Putamen (tissue), 1 donor: ENCODE data around the gene KRTAP2-3.
"Not testable (repeated sequence)": the region's sequence is repeated elsewhere in the genome, so short reads cannot be mapped to it uniquely, and the experiment has no call there.

Source experiments
- DNase-seq: peaks from one replicate; pipeline ENCODE4 v3.0.0-alpha.2; 2016; ENCODE audit warnings: low spot score

KRTAP2-3 gene

DNA sequence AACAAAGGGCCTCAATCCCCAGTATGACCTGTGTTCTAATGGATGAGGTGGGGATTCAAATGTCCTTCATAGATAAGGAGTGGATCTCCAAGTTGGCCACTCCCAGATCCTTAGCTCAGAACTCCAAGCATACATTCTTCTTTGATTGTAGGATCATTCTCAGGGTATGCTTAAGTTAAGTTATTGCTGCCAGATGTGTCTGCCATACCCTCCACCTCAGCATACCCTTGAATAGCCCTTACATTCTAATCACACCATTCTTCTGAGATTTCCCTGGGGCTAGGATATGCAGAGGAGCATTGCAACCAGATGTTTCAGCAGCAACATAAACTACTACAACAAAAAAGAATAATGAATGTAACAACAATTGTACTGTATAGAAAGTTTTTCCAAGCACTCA is 7.4 kb upstream of the KRTAP2-3 start:
- DNase-seq, result no peak

DNA sequence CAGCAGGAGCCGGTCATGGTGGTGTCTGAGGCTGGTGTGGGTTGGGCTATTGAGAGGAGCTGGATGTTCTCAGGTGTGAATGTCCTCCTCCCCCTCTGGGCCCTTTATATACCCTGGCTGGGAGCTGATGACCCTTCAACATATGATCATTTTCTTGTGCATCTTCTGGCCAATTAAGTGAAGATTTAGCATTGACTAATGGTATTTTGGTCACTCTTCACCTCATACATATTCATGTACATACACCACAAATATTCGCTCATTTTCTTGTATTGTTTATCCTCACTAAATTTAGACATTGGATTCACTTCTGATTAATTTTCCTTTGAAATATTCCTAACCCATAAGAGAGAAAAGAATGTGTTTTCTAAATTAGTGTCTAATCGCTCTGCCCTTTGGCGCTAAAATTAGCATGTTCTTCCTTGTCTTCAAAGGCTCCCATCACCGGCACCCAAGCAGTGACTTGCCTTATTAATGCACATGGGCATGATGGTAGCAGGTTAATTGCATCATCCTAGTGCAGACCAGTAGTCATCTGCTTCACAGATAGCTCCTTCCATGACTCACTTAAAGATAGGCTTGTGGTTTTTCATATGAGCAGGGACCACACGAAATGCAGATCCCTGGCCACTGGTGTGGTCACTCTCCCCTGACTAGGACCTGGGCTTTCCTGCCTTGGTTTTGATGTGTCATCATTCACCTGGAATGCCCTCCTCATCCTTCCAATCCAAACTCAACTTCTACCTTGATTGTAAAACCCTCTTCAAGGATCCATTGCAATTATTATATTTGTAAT is 6.1 kb upstream of the KRTAP2-3 start, which contains the start of gene KRTAP2-4:
KRTAP2-4 (minus strand) TSS at position 51 of the 796 bp plus-strand sequence; CDS start at position 17, 34 bp downstream.
- no peak for DNase-seq

DNA sequence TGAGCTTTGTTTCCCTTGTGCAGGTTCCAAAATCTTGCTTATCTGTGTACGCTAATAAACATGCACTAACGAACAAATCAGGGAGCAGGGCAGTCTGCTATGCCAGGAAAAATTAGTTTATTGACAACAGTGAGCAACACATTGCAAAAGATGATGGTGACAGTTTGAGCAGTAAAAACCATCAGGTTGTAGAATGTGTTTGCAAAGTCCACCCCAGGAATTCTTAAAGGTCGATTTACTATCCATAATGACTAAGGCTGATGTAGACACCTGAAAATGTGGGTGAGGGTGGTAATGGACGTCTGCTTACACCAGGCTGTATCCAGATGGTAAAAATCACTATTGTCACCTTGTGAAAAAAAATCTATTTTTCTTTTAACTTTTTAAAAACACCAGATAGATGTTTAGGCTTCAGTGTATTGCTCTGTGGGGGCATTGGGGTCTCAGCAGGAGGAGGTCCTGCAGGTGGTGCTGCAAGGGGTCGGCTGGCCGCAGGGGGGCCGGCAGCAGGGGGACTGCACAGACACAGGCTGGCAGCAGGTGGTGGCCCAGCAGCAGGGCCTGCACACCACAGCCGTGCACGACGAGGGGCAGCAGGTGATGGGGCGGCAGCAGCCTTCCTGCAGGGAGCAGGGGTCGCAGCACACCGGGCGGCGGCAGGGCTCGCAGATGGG is 5.2 kb upstream of the KRTAP2-3 start:
- not testable (repeated sequence) for DNase-seq

DNA sequence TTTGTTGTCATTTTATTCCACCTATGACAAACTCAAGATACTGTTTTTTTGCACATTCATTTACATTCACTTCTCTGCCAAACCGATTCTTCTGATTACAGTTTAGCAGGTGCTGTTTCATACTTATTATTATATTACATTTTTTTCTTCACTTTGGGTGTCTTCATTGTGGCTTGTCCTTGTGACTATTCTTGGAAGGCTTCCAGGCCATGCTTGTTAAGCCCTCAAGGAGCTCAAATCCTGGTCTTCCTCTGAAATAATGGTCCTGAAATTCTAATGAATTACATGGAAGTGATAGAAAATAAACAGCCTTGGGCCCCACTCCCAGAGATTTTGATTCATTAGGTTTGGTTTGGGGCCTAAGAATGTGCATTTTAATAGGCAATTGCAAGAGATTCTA is 4.4 kb upstream of the KRTAP2-3 start:
- DNase-seq, result no peak

DNA sequence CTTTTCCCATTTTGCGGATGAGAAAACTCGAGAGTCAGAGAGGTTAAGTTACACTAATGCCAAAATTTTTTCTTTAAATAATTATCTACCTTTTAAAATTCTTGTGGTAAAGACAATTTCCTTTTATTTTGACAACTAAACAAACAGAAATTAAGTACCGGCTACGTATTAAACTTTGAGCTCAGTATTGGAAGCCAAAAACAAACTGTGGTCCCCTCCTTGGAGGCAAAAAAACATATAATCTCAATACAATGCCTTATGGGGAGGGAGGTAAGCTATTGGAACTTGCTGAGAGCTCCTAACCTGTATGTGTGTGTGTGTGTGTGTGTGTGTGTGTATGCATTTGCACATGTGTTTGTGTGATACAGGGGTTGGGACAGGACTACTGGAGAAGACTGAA is 3.5 kb upstream of the KRTAP2-3 start:
- no peak for DNase-seq

DNA sequence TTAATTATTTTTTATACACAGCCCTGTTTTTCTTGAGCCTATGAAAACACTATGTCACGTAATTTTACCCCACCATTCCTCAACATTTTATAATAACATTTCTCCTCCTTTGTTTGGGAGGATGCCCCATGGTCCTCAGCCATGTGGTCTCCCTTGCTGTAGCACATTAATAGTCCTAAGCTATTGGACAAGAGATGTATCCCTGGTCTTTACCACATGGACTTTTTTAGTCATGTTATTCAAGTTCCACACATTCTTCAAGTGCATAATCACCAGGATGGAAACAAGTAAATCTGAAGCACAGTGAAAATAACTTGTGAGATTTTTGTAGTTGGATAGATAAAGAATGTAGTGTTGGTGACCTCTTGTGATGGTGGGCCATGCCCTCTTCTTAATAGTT is 2.0 kb upstream of the KRTAP2-3 start:
- DNase-seq, result no peak

DNA sequence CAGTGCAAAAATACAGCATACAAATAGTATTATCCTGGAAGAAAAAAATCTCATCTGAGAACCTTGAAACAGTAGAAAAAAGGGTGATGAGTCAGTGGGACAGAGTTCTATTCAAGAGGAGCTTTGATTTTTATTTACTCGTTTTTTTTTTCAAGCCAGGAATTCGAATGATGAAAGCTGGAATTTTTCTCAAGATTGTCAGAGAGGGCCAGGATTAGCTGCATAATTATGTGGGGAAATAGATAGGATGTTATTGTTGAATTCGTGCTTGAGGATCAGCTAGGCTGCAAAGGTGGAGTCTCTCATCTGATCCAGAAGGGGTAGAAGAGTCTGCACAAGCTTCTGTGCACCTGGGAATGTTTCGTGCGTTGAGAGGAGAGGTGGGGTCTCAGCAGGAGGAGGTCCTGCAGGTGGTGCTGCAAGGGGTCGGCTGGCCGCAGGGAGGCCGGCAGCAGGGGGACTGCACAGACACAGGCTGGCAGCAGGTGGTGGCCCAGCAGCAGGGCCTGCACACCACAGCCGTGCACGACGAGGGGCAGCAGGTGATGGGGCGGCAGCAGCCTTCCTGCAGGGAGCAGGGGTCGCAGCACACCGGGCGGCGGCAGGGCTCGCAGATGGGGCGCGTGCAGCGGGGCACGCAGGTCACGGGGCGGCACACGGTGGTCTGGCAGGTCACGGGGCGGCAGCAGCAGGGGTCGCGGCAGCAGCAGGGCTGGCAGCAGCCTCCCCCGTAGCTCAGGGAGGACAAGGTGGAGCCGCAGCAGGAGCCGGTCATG is 450 bp downstream of the KRTAP2-3 start:
- DNase-seq, result not testable (repeated sequence)

DNA sequence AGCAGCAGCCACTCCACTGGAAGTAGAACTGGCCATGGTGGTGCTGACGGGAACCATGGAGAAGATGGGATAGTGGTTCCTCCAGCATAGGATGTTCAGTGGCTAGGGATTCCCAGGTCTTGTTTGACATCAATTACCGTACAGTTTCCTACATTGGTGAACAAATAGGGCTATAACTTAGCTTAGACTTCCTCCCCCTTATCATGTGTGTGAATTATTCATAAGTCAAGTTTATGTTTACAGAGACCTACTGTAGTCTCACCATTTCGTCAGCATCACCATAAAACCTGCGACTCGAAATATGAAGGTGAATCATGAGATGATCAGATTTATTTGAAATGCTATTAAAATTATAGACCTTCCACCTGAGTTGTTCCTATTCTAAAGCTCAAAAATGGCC is 1.2 kb downstream of the KRTAP2-3 start:
- no peak for DNase-seq

DNA sequence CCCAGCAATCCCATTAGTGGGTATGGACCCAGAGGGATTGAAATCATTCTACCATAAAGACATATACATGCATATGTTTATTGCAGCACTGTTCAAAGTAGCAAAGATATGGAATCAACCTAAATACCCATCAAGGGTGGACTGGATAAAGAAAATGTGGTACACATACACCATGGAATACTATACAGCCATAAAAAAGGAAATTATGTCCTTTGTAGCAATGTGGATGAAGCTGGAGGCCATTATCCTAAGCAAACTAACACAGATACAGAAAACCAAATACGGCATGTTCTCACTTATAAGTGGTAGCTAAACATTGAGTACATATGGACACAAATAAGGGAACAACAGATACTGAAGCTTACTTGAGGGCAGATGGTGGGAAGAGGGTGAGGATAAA is 2.4 kb downstream of the KRTAP2-3 start:
- DNase-seq, result no peak

DNA sequence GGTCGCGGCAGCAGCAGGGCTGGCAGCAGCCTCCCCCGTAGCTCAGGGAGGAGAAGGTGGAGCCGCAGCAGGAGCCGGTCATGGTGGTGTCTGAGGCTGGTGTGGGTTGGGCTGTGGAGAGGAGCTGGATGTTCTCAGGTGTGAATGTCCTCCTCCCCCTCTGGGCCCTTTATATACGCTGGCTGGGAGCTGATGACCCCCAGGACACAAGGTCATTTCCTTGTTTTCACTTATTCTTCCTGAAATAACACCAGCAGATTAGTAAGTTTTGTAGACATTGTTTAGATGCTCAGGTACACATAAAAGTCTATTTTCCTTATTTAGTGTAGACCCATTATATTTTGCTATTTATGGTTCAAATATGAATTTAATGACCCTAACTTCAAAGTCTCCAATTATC is 4.8 kb downstream of the KRTAP2-3 start, which contains the start of gene KRTAP2-2:
KRTAP2-2 (minus strand) TSS at position 101 of the 400 bp plus-strand sequence; CDS start at position 82, 19 bp downstream.
- DNase-seq, result not testable (repeated sequence)

DNA sequence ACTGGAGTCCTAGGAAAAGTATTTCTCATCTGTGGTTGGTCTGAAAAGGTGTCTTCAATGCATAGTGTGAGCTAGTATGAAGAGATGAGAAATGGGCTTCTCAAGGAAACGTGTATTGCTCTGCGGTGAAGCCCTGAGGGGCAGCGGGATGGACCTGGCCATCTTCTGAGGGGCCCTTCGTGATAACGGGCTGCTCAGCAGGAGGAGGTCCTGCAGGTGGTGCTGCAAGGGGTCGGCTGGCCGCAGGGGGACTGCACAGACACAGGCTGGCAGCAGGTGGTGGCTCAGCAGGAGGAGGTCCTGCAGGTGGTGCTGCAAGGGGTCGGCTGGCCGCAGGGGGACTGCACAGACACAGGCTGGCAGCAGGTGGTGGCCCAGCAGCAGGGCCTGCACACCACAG is 5.4 kb downstream of the KRTAP2-3 start:
- DNase-seq, result not testable (repeated sequence)

DNA sequence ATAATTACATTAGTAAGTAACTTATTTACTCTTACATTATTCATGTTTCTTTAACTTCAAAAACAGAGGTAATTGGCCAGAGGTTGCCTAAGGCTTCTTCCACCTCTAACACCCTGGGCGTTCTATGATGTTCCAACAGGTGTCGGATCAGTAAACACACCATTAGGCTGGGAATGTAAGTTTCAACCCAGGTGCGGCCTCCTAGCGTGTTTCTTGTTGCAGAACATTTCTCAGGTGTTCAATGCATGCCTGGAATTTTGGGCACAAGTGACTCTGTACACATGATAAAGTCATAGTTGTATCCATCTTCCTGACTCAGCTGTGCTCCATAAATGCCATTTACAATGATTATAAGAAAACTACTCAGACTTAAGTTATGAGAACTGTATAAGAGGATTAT is 5.9 kb downstream of the KRTAP2-3 start:
- DNase-seq, result no peak

DNA sequence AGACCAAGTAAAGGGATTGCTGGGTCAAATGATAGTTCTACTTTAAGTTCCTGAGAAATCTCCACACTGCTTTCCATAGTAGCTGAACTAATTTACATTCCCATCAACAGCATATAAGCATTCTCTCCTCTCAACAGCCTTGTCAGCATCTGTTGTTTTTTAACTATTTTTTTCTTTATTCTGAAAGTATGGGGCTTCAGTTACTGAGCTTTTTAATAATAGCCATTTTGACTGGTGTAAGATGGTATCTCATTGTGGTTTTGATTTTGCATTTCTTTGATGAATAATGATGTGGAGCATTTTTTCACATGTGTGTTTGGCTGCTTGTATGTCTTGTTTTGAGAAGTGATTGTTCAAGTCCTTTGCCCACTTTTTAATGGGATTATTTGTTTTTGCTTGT is 7.3 kb downstream of the KRTAP2-3 start:
- DNase-seq, result no peak

DNA sequence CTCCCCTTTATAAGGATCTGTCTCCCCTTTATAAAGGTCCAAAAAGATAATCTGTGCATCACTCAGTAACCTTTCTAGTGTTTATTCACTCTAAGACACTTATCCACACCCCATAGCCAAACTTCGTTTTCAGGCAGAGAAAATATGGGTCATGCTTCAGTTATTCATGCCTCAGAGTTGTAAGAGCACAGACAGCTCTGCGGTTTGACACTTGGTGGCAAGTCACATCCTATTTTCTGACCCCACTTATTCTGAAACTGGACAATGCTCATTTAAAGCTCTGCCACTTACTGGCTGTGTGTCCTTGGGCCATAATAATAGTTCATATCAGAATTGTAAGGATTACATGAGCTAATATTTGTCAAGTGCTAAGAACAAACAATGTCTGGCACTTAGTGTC is 10.8 kb downstream of the KRTAP2-3 start:
- no peak for DNase-seq

DNA sequence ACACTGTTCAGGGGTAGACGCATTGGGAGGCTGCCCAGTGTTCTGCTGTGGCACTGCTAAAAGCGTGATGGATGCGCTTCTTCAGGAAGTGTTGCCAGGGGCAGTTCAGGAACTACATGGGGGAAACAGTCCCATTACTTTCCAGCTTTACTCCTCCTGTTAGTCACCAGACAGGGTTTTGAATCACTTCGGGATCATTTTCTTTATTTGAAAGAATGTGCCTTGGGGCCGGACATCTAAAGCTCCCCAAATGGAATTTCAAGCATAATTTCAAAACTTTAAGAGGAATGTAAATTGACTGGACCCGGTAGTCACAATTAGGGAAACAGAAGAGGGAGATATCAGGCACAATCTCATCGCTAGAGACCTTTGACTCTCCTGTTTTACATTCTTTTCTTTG is 11.5 kb downstream of the KRTAP2-3 start:
- no peak for DNase-seq

DNA sequence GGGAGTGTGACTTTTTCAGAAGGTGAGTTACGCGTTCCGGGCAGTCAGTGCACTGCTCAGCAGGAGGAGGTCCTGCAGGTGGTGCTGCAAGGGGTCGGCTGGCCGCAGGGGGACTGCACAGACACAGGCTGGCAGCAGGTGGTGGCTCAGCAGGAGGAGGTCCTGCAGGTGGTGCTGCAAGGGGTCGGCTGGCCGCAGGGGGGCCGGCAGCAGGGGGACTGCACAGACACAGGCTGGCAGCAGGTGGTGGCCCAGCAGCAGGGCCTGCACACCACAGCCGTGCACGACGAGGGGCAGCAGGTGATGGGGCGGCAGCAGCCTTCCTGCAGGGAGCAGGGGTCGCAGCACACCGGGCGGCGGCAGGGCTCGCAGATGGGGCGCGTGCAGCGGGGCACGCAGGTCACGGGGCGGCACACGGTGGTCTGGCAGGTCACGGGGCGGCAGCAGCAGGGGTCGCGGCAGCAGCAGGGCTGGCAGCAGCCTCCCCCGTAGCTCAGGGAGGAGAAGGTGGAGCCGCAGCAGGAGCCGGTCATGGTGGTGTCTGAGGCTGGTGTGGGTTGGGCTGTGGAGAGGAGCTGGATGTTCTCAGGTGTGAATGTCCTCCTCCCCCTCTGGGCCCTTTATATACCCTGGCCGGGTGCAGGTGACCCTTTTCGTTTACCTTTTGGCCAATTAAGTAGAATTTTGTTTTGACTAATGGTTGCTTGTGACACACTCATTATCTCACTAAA is 13.0 kb downstream of the KRTAP2-3 start, which contains the start of gene KRTAP2-1:
KRTAP2-1 (minus strand) TSS at position 582 of the 731 bp plus-strand sequence; CDS start at position 533, 49 bp downstream.
- not testable (repeated sequence) for DNase-seq

DNA sequence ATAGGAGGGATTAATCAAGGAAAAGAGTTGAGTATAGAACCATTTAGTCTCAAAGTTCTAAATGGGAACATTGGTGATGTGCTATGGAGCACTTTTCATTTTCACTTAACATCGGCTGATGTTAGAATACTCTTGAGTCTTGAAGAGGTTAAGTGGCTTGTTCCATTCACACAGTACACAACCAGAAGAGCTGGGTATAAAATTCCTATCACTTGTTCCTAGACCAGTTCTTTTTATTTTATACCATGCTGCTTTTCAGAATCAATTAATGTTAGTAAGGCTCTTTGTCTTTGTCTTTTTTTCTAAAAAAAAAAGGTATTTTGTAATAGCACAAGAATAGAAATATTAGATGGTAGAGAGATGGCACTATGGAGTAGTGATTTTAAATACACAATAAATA is 17.0 kb downstream of the KRTAP2-3 start:
- no peak for DNase-seq

DNA sequence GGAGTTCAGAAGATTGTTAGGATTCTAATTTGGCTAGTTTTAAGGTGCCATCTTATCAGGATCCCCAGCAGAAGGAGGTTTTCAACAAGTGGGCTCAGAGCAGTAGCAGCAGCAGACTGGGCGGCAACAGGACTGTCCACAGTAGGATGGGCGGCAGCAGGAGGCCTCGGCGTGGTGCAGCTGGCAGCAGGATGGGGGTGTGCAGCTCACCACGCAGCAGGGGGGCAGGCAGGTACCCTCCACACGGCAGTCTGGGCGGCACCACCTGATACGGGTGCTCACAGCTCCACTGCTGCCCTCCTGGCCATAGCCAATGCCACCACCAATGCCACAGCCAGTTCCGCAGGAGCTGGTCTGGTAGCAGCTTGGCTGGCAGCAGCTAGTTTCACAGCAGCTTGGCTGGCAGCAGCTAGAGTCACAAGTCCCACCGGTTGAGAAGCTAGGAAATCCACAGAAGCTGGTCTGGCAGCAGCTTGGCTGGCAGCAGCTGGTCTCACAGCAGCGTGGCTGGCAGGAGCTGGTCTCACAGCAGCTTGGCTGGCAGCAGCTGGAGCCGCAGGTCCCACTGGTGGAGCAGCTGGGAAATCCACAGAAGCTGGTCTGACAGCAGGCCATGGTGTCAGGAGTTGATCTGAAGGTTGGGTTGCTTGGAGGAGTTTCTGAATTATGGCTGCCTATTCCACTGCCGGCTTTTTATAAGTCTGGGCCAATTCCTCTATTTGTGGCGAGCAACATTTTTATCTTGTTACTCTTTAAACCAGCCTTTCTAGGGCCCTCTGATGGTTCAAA is 18.9 kb downstream of the KRTAP2-3 start, which contains the start of gene KRTAP1-1:
KRTAP1-1 (minus strand) TSS at position 668 of the 789 bp plus-strand sequence; CDS start at position 615, 53 bp downstream.
- DNase-seq, result not testable (repeated sequence)

DNA sequence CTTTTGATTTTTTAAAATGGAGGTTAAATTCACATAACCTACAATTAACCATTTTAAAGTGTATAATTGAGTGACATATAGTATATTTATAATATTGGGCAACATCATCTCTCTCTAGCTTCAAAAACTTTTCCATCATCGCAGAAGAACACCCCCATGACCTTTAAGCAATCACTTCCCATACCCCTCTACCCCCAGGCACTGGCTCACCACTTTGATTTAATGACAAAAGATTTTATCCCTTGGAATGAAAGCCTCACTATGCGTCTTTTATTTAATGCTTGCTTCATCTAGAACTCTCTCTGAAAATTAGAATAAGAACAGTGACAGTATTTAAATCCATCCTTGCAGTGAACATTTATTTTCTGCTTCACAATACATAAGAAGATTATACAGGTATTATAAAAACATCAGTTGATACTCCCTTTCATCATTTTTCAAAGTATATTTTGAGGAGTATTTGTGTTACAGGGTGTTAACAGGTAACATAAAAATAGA is 22.0 kb downstream of the KRTAP2-3 start:
- no peak for DNase-seq

DNA sequence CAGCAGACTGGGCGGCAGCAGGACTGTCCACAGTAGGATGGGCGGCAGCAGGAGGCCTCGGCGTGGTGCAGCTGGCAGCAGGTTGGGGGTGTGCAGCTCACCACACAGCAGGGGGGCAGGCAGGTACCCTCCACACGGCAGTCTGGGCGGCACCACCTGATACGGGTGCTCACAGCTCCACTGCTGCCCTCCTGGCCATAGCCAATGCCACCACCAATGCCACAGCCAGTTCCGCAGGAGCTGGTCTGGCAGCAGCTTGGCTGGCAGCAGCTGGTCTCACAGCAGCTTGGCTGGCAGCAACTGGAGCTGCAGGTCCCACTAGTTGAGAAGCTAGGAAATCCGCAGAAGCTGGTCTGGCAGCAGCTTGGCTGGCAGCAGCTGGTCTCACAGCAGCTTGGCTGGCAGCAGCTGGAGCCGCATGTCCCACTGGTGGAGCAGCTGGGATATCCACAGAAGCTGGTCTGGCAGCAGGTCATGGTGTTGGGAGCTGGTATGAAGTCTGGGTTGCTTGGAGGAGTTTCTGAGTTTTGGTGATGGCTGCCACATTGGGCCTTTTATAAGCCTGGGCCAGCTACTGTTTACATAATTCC is 25.5 kb downstream of the KRTAP2-3 start, which contains the start of gene KRTAP1-3:
KRTAP1-3 (minus strand) TSS at position 529 of the 590 bp plus-strand sequence; CDS start at position 476, 53 bp downstream.
- not testable (repeated sequence) for DNase-seq
